ENCODE measurements around the gene CD320.
A peak's percentile ranks its signal among the peaks of the same experiment; 100 is the strongest.
"Not testable (repeated sequence)": the region's sequence is repeated elsewhere in the genome, so short reads cannot be mapped to it uniquely, and the experiment has no call there.

The CD320 gene

GRCh38 chr19:8307965-8308866, at the start of gene CD320:
CD320 (minus strand) TSS chr19:8308358; CDS start chr19:8308290, 68 bp downstream.
- DNase-seq (ENCODE audit: low read depth in 1 of 2, low spot score in 1 of 2), result peak; percentile 69 to 76

GRCh38 chr19:8357007-8357521, 48.9 kb upstream of the CD320 start:
- no peak for DNase-seq (ENCODE audit: low read depth in 1 of 2, low spot score in 1 of 2)

GRCh38 chr19:8355631-8356402, 47.7 kb upstream of the CD320 start:
- DNase-seq (ENCODE audit: low read depth in 1 of 2, low spot score in 1 of 2), result no peak

GRCh38 chr19:8352845-8353244, 44.7 kb upstream of the CD320 start:
- not testable (repeated sequence) for DNase-seq (ENCODE audit: low read depth in 1 of 2, low spot score in 1 of 2)

- DNase-seq (ENCODE audit: low read depth in 1 of 2, low spot score in 1 of 2), result no peak
These were observed 44.1 kb upstream of the CD320 start for GRCh38 chr19:8352134-8352827.

- not testable (repeated sequence) for DNase-seq (ENCODE audit: low read depth in 1 of 2, low spot score in 1 of 2)
These were observed 41.6 kb upstream of the CD320 start for GRCh38 chr19:8349629-8350372.

GRCh38 chr19:8343483-8343844, 35.3 kb upstream of the CD320 start:
- DNase-seq (ENCODE audit: low read depth in 1 of 2, low spot score in 1 of 2), result no peak

GRCh38 chr19:8342684-8343482, 34.7 kb upstream of the CD320 start, which contains the start of gene KANK3:
KANK3 (minus strand) TSS chr19:8343262; CDS start chr19:8337828, 5,434 bp downstream.
- peak; percentile 80 to 86 for DNase-seq (ENCODE audit: low read depth in 1 of 2, low spot score in 1 of 2)

GRCh38 chr19:8342316-8342683, 34.1 kb upstream of the CD320 start:
- DNase-seq (ENCODE audit: low read depth in 1 of 2, low spot score in 1 of 2), result no peak

GRCh38 chr19:8341504-8341903, 33.3 kb upstream of the CD320 start:
- not testable (repeated sequence) for DNase-seq (ENCODE audit: low read depth in 1 of 2, low spot score in 1 of 2)

- DNase-seq (ENCODE audit: low read depth in 1 of 2, low spot score in 1 of 2), result no peak
These were observed 32.4 kb upstream of the CD320 start for GRCh38 chr19:8340341-8341096.

- no peak for DNase-seq (ENCODE audit: low read depth in 1 of 2, low spot score in 1 of 2)
These were observed 30.7 kb upstream of the CD320 start for GRCh38 chr19:8338835-8339234.

GRCh38 chr19:8337728-8338127, 29.6 kb upstream of the CD320 start:
- DNase-seq (ENCODE audit: low read depth in 1 of 2, low spot score in 1 of 2), result no peak

GRCh38 chr19:8336660-8337059, 28.5 kb upstream of the CD320 start:
- no peak for DNase-seq (ENCODE audit: low read depth in 1 of 2, low spot score in 1 of 2)

- DNase-seq (ENCODE audit: low read depth in 1 of 2, low spot score in 1 of 2), result no peak
These were observed 28.0 kb upstream of the CD320 start for GRCh38 chr19:8336072-8336569.

- no peak for DNase-seq (ENCODE audit: low read depth in 1 of 2, low spot score in 1 of 2)
These were observed 27.3 kb upstream of the CD320 start for GRCh38 chr19:8335343-8336071.

- DNase-seq (ENCODE audit: low read depth in 1 of 2, low spot score in 1 of 2), result no peak
These were observed 26.5 kb upstream of the CD320 start for GRCh38 chr19:8334458-8335342.

All from activated T-helper 1 cell treated with anti-CD3 and anti-CD28 coated beads, Interleukin-2, amount 50 U/mL, for 16 hours (primary cell).